IPS-15b (cell line): ENCODE measurements around the gene RBM20.

Experiments used
- H3K27me3 ChIP-seq: one replicate; pipeline ENCODE4 v1.6.1; 2013; ENCODE audit warnings: low read length; ENCODE audit not compliant: control insufficient read depth, insufficient read depth
- H3K36me3 ChIP-seq: one replicate; pipeline ENCODE4 v1.6.1; 2013; ENCODE audit warnings: low read length; ENCODE audit not compliant: control insufficient read depth, insufficient read depth
- H3K4me1 ChIP-seq: one replicate; pipeline ENCODE4 v1.6.1; 2013; ENCODE audit warnings: mild to moderate bottlenecking, low read length; ENCODE audit not compliant: control insufficient read depth, insufficient read depth
- H3K4me3 ChIP-seq: one replicate; pipeline ENCODE4 v1.5.1; 2013; ENCODE audit warnings: low read depth, low read length
- H3K9ac ChIP-seq: one replicate; pipeline ENCODE4 v1.6.1; 2013; ENCODE audit warnings: low read depth, mild to moderate bottlenecking, low read length
- H3K9me3 ChIP-seq: one replicate; pipeline ENCODE4 v1.6.1; 2013; ENCODE audit warnings: mild to moderate bottlenecking, low read length; ENCODE audit not compliant: control insufficient read depth, insufficient read depth

Gene RBM20

DNA sequence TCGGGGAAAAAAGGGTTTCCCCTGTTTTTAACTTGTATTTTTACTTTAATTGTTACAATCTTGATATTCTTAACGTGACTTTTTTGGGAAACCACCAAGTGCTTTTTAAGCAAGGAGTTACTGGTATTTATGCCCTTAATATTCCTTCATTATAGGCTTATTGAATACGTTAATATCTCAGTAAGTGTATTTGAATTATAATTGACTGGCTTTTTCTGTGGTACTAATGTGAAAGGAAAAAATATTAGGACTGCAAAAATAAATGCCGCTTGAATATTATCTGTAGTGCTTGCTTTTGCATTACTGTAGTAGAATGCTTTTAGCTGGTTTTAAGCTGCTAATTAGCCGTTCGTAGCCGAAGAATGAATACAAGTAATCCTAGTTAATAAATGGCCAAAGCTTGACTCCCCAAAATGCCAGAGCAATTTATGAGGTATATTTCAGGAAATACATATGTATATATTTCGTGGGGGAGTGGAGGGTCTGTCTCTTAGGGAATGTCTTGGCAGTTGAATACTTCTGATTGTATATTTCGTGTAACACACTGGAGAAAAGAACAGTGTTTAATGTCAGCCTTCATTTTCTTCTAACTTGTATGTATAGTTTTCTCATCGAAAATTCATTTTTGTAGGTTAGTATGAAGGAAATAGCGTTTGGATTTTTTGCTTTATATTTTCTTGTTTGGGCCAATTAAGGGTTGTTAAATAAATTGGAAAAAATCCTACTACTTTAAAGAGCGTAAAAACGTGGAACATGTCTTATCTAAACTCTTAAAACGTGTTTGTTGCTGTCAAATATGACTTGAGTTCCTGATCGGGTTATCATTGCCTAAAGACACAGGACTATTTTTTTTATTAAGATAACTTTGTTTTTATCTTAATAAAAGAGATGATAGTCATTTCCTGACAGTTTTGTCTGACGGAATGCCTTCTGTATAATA is 229.1 kb downstream of the RBM20 start:
- Histone ChIP-seq H3K4me1 (peaks cover 8% of the 10 kb centered on the region), H3K4me3 (peak overlapping the region; percentile 73), H3K9me3 (no peaks in the 10 kb centered on the region), H3K27me3 (no peaks in the 10 kb centered on the region), H3K36me3 (no peaks in the 10 kb centered on the region), H3K9ac (peak overlapping the region; percentile 56)

DNA sequence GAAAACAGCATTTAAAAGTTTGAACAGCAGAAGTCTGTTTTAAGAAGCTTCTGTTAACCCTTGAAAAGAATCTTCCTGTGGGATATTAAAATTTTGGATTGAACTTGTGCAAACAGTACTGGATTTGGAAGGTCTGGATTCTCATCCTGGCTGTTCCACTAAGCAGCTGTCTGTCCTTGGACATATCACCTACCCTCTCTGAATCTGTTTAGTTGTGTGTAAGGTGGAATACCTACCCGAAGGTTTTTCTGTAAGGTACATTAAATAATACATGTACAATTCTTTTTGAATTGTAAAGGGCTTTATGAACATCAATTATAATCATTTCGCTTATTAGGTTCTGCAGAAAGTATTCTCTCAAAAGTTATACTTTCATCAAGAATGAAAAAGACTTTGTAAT is 229.8 kb downstream of the RBM20 start:
- no peak overlapping the region for H3K9ac ChIP-seq
- H3K4me3 ChIP-seq, result no peak overlapping the region

DNA sequence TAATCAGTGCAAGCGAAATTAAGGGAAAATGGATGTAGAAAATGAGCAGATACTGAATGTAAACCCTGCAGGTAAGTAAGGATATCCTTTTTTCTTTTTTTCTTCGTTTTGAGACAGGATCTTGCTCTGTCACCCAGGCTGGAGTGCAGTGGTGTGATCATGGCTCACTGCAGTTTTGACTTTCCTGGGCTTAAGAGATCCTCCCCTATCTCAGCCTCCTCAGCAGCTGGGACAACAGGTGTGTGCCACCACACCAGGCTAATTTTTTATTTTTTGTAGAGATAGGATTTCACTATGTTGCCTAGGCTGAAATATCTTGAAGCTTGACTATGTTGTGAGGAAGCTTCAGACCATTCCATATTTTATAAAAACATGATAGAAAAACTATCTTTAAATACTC is 231.9 kb downstream of the RBM20 start:
- Histone ChIP-seq H3K36me3 (no peaks in the 10 kb centered on the region), H3K4me1 (peaks cover 4% of the 10 kb centered on the region), H3K4me3 (no peak overlapping the region), H3K9me3 (no peaks in the 10 kb centered on the region), H3K27me3 (no peaks in the 10 kb centered on the region), H3K9ac (no peak overlapping the region)

More for the DNA sequence above, 229.8 kb downstream of the RBM20 start:
- Histone ChIP-seq H3K27me3 (no peaks in the 10 kb centered on the region), H3K36me3 (no peaks in the 10 kb centered on the region), H3K9me3 (no peaks in the 10 kb centered on the region), H3K4me1 (peaks cover 8% of the 10 kb centered on the region)

DNA sequence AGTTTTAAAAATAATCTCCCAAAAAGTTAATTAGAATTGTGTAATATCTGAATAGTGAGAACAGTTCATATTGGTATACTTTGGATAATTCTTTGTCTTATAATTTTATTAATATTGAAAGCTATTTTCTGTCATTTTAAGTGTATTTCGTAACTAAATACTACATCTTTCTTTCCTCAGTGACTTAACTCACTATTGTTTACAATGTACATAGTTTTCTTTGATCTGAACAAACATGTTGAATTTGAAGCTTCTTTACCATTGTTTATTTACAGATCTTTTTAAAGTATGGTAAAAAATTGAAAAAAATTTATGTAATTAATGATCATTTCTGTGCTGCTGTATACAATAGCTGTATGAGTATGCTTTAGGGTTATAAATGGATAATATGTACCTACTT is 232.7 kb downstream of the RBM20 start:
- Histone ChIP-seq H3K36me3 (no peaks in the 10 kb centered on the region), H3K4me1 (no peaks in the 10 kb centered on the region), H3K9ac (no peak overlapping the region), H3K27me3 (no peaks in the 10 kb centered on the region), H3K9me3 (no peaks in the 10 kb centered on the region), H3K4me3 (no peak overlapping the region)

DNA sequence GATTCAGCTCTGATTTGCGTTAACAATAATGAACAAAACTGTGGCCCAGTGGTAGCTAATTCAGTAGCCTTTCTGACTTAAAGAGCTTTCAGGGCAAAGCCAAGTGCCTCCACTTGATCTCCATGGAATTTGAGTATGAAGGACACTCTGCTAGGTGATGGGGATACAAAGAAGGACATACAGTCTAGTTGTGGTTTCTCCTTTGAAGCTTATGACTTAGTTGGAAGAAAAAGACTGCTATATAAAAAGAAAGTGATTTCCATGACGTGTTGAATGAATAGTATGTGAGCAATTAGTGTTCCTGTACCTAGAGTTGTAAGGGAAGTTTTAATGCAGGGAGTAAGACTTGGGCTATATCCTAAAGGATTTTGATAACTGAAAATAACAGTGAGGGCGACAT is 235.9 kb downstream of the RBM20 start:
- Histone ChIP-seq H3K27me3 (no peaks in the 10 kb centered on the region), H3K4me3 (no peak overlapping the region), H3K9ac (no peak overlapping the region), H3K36me3 (no peaks in the 10 kb centered on the region), H3K9me3 (no peaks in the 10 kb centered on the region), H3K4me1 (no peaks in the 10 kb centered on the region)

DNA sequence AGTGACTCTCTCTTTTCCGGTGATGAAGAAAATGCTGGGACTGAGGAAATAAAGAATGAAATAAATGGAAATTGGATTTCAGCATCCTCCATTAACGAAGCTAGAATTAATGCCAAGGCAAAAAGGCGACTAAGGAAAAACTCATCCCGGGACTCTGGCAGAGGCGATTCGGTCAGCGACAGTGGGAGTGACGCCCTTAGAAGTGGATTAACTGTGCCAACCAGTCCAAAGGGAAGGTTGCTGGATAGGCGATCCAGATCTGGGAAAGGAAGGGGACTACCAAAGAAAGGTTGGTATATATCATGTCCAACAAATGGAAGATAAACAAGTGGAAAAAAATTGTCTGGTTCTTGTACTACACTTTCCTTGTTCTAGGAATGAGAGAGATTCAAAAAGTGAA is 237.1 kb downstream of the RBM20 start:
- H3K9ac ChIP-seq, result no peak overlapping the region
- no peaks in the 10 kb centered on the region for H3K36me3 ChIP-seq
- no peaks in the 10 kb centered on the region for H3K9me3 ChIP-seq
- H3K4me3 ChIP-seq, result no peak overlapping the region
- no peaks in the 10 kb centered on the region for H3K4me1 ChIP-seq
- no peaks in the 10 kb centered on the region for H3K27me3 ChIP-seq

DNA sequence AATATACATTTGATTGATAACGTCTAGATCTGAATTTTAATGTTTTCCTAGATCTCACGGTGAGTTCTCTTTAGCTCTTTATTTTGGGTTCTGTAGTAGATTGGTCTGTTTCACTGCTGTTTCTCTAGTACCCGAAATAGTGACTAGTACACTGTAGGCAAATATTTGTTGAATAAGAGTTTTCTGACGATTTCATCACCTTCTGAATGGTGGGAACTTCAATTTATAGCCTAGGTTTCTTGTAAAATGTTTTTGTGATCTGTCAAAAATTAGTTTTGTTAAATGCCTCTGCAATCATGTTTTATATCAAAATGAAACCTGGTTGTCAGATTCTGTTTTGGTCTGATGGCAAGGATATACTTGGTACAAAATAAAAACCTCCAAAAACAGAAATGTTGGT is 237.8 kb downstream of the RBM20 start:
- no peaks in the 10 kb centered on the region for H3K9me3 ChIP-seq
- no peaks in the 10 kb centered on the region for H3K36me3 ChIP-seq
- no peak overlapping the region for H3K9ac ChIP-seq
- H3K4me3 ChIP-seq, result no peak overlapping the region
- no peaks in the 10 kb centered on the region for H3K27me3 ChIP-seq
- H3K4me1 ChIP-seq, result no peaks in the 10 kb centered on the region

DNA sequence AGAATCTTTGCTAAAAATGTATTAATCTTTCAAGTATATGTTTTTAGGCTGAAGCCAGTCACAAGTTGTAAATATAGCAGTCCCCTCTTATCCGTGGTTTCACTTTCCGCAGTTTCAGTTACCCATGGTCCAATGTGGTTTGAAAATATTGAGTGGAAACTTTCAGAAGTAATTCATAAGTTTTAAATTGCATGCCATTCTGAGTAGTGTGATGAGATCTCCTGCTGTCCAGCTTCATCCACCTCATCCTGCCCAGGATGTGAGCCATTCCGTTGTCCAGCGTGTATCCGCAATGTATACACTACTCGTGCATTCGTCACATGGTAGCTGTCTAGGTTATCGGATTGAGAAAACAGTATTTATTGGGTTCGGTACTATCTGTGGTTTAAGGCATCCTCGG is 239.8 kb downstream of the RBM20 start:
- Histone ChIP-seq H3K27me3 (no peaks in the 10 kb centered on the region), H3K4me1 (no peaks in the 10 kb centered on the region), H3K9me3 (no peaks in the 10 kb centered on the region), H3K9ac (no peak overlapping the region), H3K36me3 (no peaks in the 10 kb centered on the region), H3K4me3 (no peak overlapping the region)

DNA sequence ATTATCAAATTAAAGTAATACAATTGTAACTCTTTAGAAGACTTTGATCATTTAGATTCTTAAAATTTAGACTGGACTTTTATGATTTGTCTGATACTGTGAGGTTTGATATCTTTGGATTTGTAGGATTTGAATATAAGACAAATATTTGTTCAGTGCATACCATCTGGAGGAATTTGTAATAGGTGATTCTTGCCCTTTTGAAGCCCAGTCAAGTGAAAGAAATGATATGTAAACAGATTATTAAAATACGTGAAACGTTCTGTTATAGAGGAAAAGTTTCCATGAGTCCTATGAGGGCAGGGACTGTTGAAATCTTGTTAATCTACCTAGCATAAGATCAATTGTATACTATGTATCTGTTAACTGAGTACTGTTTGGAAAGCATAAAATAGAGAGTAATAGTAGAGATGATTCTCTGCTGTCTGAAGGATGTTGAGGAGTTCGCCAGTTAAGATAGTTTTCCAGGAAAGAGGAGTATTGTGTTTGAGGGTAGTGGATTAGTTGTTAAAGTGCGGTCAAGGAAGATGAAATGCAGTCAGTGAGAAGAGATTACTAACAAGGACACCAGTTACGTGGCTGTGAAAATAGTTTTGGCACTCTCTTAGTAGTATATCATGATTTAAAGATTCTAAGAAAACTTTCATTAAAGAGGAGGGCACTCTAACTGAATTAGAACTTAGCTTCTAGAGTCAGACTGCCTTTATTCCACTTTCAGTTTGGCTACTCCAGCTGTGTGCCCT is 242.0 kb downstream of the RBM20 start:
- no peaks in the 10 kb centered on the region for H3K4me1 ChIP-seq
- H3K4me3 ChIP-seq, result no peak overlapping the region
- no peak overlapping the region for H3K9ac ChIP-seq
- no peaks in the 10 kb centered on the region for H3K36me3 ChIP-seq
- H3K9me3 ChIP-seq, result no peaks in the 10 kb centered on the region
- no peaks in the 10 kb centered on the region for H3K27me3 ChIP-seq

DNA sequence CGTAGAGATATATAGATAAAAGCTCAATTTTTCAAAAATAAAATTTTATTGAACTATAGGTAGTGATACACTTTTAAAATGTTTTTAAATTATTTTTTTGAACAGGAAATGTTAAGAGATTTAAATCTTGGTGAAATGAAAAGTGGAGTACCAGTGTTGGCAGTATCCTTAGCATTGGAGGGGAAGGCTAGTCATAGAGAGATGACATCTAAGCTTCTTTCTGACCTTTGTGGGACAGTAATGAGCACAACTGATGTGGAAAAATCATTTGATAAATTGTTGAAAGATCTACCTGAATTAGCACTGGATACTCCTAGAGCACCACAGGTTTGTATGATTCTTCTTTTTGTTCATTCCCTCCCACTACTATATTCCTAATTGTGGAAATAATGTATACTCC is 243.4 kb downstream of the RBM20 start:
- Histone ChIP-seq H3K27me3 (no peaks in the 10 kb centered on the region), H3K36me3 (no peaks in the 10 kb centered on the region), H3K4me3 (no peak overlapping the region), H3K9ac (no peak overlapping the region), H3K4me1 (no peaks in the 10 kb centered on the region), H3K9me3 (no peaks in the 10 kb centered on the region)
